ENCODE measurements around the gene HCFC1R1. TPM values are rescaled to one million over a fixed set of nuclear protein-coding genes. Genes with fewer than 3 reads are reported as not detected.

The HCFC1R1 gene
- total RNA-seq, 1 experiment from 2014 or later, result 61.3 TPM

DNA sequence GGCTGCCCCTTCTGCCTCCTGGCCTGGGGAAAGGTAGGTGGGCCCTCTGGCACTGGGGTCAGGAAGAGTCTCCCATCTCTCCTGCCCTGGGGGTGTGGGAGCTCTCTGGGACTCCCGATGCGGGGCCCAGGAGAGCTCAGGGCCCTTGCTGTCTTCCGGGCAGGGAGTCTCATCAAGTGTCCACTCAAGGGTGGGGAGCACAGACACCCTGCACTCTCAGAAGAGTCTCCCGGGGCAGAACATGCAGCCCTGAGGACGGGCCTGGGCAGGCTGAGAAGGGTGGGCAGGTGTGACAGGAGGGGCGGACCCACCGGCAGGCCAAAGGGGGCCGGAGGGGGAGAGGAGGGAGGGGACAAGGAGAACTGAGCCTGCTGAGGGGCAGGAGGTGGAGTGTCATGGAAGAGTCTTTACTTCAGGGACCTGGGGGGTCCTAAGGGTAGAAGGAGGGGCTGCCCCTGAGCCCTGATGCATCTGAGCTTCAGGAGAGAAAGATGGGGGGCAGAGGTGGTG lies 35.1 kb downstream of the HCFC1R1 start:
- Histone ChIP-seq H2BK12ac (ENCODE audit: insufficient read length, low read depth, low read length) (no peak overlapping the region), H3K79me2 (ENCODE audit: insufficient read depth, low read length) (no peaks in the 10 kb centered on the region), H3K27ac (ENCODE audit: insufficient read length, low read depth, low read length) (no peak overlapping the region), H3K4me1 (ENCODE audit: insufficient read depth, low read length) (no peaks in the 10 kb centered on the region; the same call in 1 of the 2 replicates), H3T11ph (ENCODE audit: low read length) (no peak overlapping the region), H2AK5ac (ENCODE audit: insufficient read length, low read length) (no peak overlapping the region), H2AFZ (ENCODE audit: low read length) (no peak overlapping the region), H3K9ac (ENCODE audit: extremely low read depth, insufficient read length, low read length) (no peak overlapping the region), H3K4ac (ENCODE audit: low read depth, low read length) (no peak overlapping the region), H2BK20ac (ENCODE audit: low read depth, low read length, poor library complexity, severe bottlenecking) (no peak overlapping the region), H3K18ac (ENCODE audit: insufficient read length, low read depth, low read length) (no peak overlapping the region), H3K9me3 (ENCODE audit: control insufficient read depth, low read depth, low read length) (no peaks in the 10 kb centered on the region), H3K23ac (ENCODE audit: insufficient read length, low read depth, low read length) (no peak overlapping the region), H3K14ac (ENCODE audit: insufficient read depth, low read length) (no peak overlapping the region; the same call in 1 of the 2 replicates), H3K79me1 (ENCODE audit: insufficient read depth, low read depth, low read length, poor library complexity, severe bottlenecking) (no peaks in the 10 kb centered on the region), H2BK5ac (ENCODE audit: insufficient read length, low read length) (no peak overlapping the region), H4K20me1 (ENCODE audit: control insufficient read depth, insufficient read depth, insufficient read length) (no peaks in the 10 kb centered on the region), H4K5ac (ENCODE audit: insufficient read length, low read depth, low read length) (no peak overlapping the region), H3K4me2 (ENCODE audit: insufficient read depth, insufficient read length, low read length) (no peak overlapping the region), H2BK120ac (ENCODE audit: low read depth, low read length, poor library complexity, severe bottlenecking) (no peak overlapping the region), H2BK15ac (ENCODE audit: low read depth, low read length) (no peak overlapping the region), H4K91ac (ENCODE audit: insufficient read length, low read depth, low read length) (no peak overlapping the region), H3K27me3 (ENCODE audit: insufficient read depth, low read length) (no peaks in the 10 kb centered on the region), H3K23me2 (ENCODE audit: insufficient read length, low read depth, low read length, poor library complexity, severe bottlenecking) (no peaks in the 10 kb centered on the region), H3K56ac (ENCODE audit: insufficient read length, low read depth, low read length) (no peak overlapping the region), H4K8ac (replicated peaks; ENCODE audit: insufficient read length, low read depth, low read length) (no peak overlapping the region)
- no CpG with 5 or more reads among the region's 8 CpGs for WGBS (ENCODE audit: extremely low coverage, insufficient read length, low lambda C conversion rate)
- DNase-seq, result no peak
- Mint-ChIP-seq H3K36me3 (ENCODE audit: insufficient read depth in 1 of 3, low read depth in 3 of 3) (no peaks in the 10 kb centered on the region), H3K27ac (no peak overlapping the region), H3K4me1 (peaks cover 11 to 43% of the 10 kb centered on the region in 2 experiments), H3K9me3 (no peaks in the 10 kb centered on the region), H3K27me3 (ENCODE audit: low read depth) (peaks cover 10% of the 10 kb centered on the region), H3K4me3 (no peak overlapping the region)
- TF ChIP-seq, protein P1, sequence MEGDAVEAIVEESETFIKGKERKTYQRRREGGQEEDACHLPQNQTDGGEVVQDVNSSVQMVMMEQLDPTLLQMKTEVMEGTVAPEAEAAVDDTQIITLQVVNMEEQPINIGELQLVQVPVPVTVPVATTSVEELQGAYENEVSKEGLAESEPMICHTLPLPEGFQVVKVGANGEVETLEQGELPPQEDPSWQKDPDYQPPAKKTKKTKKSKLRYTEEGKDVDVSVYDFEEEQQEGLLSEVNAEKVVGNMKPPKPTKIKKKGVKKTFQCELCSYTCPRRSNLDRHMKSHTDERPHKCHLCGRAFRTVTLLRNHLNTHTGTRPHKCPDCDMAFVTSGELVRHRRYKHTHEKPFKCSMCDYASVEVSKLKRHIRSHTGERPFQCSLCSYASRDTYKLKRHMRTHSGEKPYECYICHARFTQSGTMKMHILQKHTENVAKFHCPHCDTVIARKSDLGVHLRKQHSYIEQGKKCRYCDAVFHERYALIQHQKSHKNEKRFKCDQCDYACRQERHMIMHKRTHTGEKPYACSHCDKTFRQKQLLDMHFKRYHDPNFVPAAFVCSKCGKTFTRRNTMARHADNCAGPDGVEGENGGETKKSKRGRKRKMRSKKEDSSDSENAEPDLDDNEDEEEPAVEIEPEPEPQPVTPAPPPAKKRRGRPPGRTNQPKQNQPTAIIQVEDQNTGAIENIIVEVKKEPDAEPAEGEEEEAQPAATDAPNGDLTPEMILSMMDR (conservative IDR thresholded peaks at IDR 0.05), result no peak

Data from H9 (cell line).